Keratinocyte (primary cell): ENCODE results near the gene UGT1A8. TPM values are rescaled to one million over a fixed set of nuclear protein-coding genes. Genes with fewer than 3 reads are reported as not detected.
"Not testable (repeated sequence)": the region's sequence is repeated elsewhere in the genome, so short reads cannot be mapped to it uniquely, and the experiment has no call there.

Source experiments
- DNase-seq: peaks from one replicate; pipeline ENCODE4 v3.0.0-alpha.2; 2011; ENCODE audit warnings: low read depth, missing footprints, low spot score
- FAIRE-seq: peaks from 2 replicates; lab custom pipeline; 2011; peaks lifted over from hg19 to GRCh38; lab: Jason Lieb, UNC
- H2AFZ ChIP-seq: 2 replicates; pipeline ENCODE4 v1.6.0; 2012; ENCODE audit warnings: low read length, control low read depth, inconsistent platforms; ENCODE audit not compliant: control insufficient read depth
- H3K27ac ChIP-seq: 2 replicates; pipeline ENCODE4 v1.5.1; 2011; ENCODE audit warnings: low read length; ENCODE audit not compliant: control insufficient read depth, insufficient read depth
- H3K27me3 ChIP-seq: 3 replicates; pipeline ENCODE4 v1.6.0; 2011; ENCODE audit warnings: low read length; ENCODE audit not compliant: control insufficient read depth, insufficient read depth; ENCODE audit errors: extremely low read depth
- H3K36me3 ChIP-seq, 2 experiments: 2 replicates in 1 of 2; 3 replicates in 1 of 2; pipeline ENCODE4 v1.5.1; 2011; ENCODE audit warnings: low read length in 2 of 2, mild to moderate bottlenecking in 1 of 2; ENCODE audit not compliant: control insufficient read depth in 2 of 2, insufficient read depth in 2 of 2; ENCODE audit errors: extremely low read depth in 1 of 2
- H3K4me1 ChIP-seq: 3 replicates; pipeline ENCODE4 v1.5.1; 2011; ENCODE audit warnings: low read length; ENCODE audit not compliant: control insufficient read depth, insufficient read depth; ENCODE audit errors: extremely low read depth
- H3K4me2 ChIP-seq: 3 replicates; pipeline ENCODE4 v1.6.0; 2011; ENCODE audit warnings: low read depth, low read length; ENCODE audit not compliant: control insufficient read depth, insufficient read depth; ENCODE audit errors: extremely low read depth
- H3K4me3 ChIP-seq, 3 experiments: fragments of 200-600 bp in 1 of 3; sonication (generic) in 1 of 3; 2 replicates in 2 of 3; 3 replicates in 1 of 3; pipeline ENCODE4 v1.5.1; 2011 to 2016; ENCODE audit warnings: low read length in 3 of 3, mild to moderate bottlenecking in 3 of 3, control low read depth in 2 of 3, inconsistent platforms in 1 of 3, low read depth in 1 of 3, mixed read lengths in 1 of 3, mixed run types in 1 of 3, moderate library complexity in 1 of 3; ENCODE audit not compliant: control insufficient read depth in 2 of 3, insufficient read depth in 2 of 3; ENCODE audit errors: extremely low read depth in 1 of 3
- H3K79me2 ChIP-seq: 2 replicates; pipeline ENCODE4 v1.6.0; 2012; ENCODE audit warnings: low read length; ENCODE audit not compliant: control insufficient read depth, insufficient read depth
- H3K9ac ChIP-seq: 3 replicates; pipeline ENCODE4 v1.6.0; 2011; ENCODE audit warnings: low read length; ENCODE audit not compliant: control insufficient read depth, insufficient read depth; ENCODE audit errors: extremely low read depth
- H3K9me1 ChIP-seq: 3 replicates; pipeline ENCODE4 v1.6.0; 2011; ENCODE audit warnings: low read length; ENCODE audit not compliant: control insufficient read depth, insufficient read depth; ENCODE audit errors: extremely low read depth
- H3K9me3 ChIP-seq: 2 replicates; pipeline ENCODE4 v1.5.1; 2012; ENCODE audit warnings: low read depth, low read length; ENCODE audit not compliant: control insufficient read depth
- H4K20me1 ChIP-seq: 3 replicates; pipeline ENCODE4 v1.6.0; 2011; ENCODE audit warnings: low read length; ENCODE audit not compliant: control insufficient read depth, insufficient read depth; ENCODE audit errors: extremely low read depth
- CTCF ChIP-seq, 3 experiments: IDR thresholded peaks in 1 of 3; conservative IDR thresholded peaks in 1 of 3; optimal IDR thresholded peaks in 1 of 3; 2 replicates in 2 of 3; 3 replicates in 1 of 3; pipeline versions ENCODE3 to v1.5.1; 2011; ENCODE audit warnings: low read length in 3 of 3, mild to moderate bottlenecking in 3 of 3, moderate library complexity in 2 of 3, control low read depth in 1 of 3, inconsistent platforms in 1 of 3; ENCODE audit not compliant: insufficient read depth in 2 of 3; ENCODE audit errors: extremely low read depth in 1 of 3
- EZH2 ChIP-seq: IDR thresholded peaks from one replicate; pipeline ENCODE4 v1.6.1; 2012; ENCODE audit warnings: inconsistent platforms, mild to moderate bottlenecking, low read length, moderate library complexity
- dilution Hi-C: fragments of 300-500 bp; cut with MboI; formaldehyde crosslinking; loops from one replicate; pipeline ENCODE4 v1.7.0; 2020; ENCODE audit warnings: low sequenced_read_pairs; ENCODE audit not compliant: extremely low pct_ligation_motif_present
- polyA minus RNA-seq, 3 experiments: library from RNA; depleted of rRNA, polyadenylated mRNA; stranded (reverse); fragments of >200 nt; gene quantifications; 1 replicate in 1 of 3; 2 replicates in 1 of 3; 3 replicates in 1 of 3; pipeline ENCODE4 v1.2.3, GENCODE V29; 2011
- polyA plus RNA-seq, 5 experiments: library from polyadenylated mRNA; depleted of rRNA in 3 of 5; stranded (reverse) in 3 of 5; stranded (forward) in 1 of 5; unstranded in 1 of 5; fragments of >200 nt; gene quantifications; 1 replicate in 1 of 5; 2 replicates in 3 of 5; 3 replicates in 1 of 5; pipeline versions ENCODE4 v1.2.1 to v1.2.3, GENCODE V29; 2011 to 2012; ENCODE audit warnings: missing spikeins in 2 of 5, low read depth in 1 of 5, low replicate concordance in 1 of 5

The UGT1A8 gene
- polyA plus RNA-seq, result 0.41 to 0.64 TPM (median 0.63 TPM) in 3 replicates
- polyA plus RNA-seq (2011; ENCODE audit: low read depth), result not detected
- 0.45 and 1.3 TPM in 2 replicates for polyA plus RNA-seq (2011; cell fraction: cytosol; rRNA removed)
- 0.16 and 0.19 TPM in 2 replicates for polyA plus RNA-seq (2011; cell fraction: nucleus; rRNA removed)
- polyA plus RNA-seq (2012; ENCODE audit: low replicate concordance), result 0.29 and 0.51 TPM in 2 replicates
- polyA minus RNA-seq, result 0.26 TPM in 1 of 3 replicates, not detected in the others
- not detected for polyA minus RNA-seq (2011; cell fraction: cytosol; rRNA and poly(A)+ RNA removed)
- polyA minus RNA-seq (2011; cell fraction: nucleus; rRNA and poly(A)+ RNA removed), result 0.31 TPM in 1 of 2 replicates, not detected in the other

- H3K9me3 ChIP-seq, H4K20me1 ChIP-seq, DNase-seq, H3K4me3 ChIP-seq, dilution Hi-C loops, H3K79me2 ChIP-seq, H3K36me3 ChIP-seq, H3K27me3 ChIP-seq, H3K4me2 ChIP-seq, H3K9ac ChIP-seq, H3K27ac ChIP-seq, H3K4me1 ChIP-seq, H2AFZ ChIP-seq, H3K9me1 ChIP-seq: not testable (repeated sequence)
- FAIRE-seq, result peak; percentile 84
Measured at GRCh38 chr2:233617476-233617875, at the start of gene UGT1A8. UGT1A8 (plus strand) TSS chr2:233617633; CDS start chr2:233617708, 75 bp downstream.

GRCh38 chr2:233571001-233571400 is 46.4 kb upstream of the UGT1A8 start:
- H3K4me1 ChIP-seq, result no peaks in the 10 kb centered on the region
- H4K20me1 ChIP-seq, result no peaks in the 10 kb centered on the region
- no peaks in the 10 kb centered on the region for H3K36me3 ChIP-seq
- H3K9me3 ChIP-seq, result no peaks in the 10 kb centered on the region
- TF ChIP-seq CTCF (optimal IDR thresholded peaks at IDR 0.05 in 1 of 3, IDR thresholded peaks at IDR 0.05 in 1 of 3, conservative IDR thresholded peaks at IDR 0.05 in 1 of 3; ENCODE audit: extremely low read depth in 1 of 3, insufficient read depth in 2 of 3, low read length in 3 of 3) (no peak), EZH2 (no peak)
- peaks cover 4% of the 10 kb centered on the region for H3K79me2 ChIP-seq
- no peak overlapping the region for H3K4me3 ChIP-seq
- FAIRE-seq (no peak), DNase-seq (no peak)
- H3K9me1 ChIP-seq, result no peaks in the 10 kb centered on the region
- H3K27ac ChIP-seq, result no peak overlapping the region
- H3K4me2 ChIP-seq, result no peak overlapping the region
- no peaks in the 10 kb centered on the region for H3K27me3 ChIP-seq
- dilution Hi-C loops, result no loop called here
- H2AFZ ChIP-seq, result no peak overlapping the region
- no peak overlapping the region for H3K9ac ChIP-seq

GRCh38 chr2:233571462-233571861 is 46.0 kb upstream of the UGT1A8 start:
- peak; percentile 5 for FAIRE-seq

More at GRCh38 chr2:233571462-233571861, 46.0 kb upstream of the UGT1A8 start:
- Histone ChIP-seq H3K4me2 (no peak overlapping the region), H4K20me1 (no peaks in the 10 kb centered on the region), H3K4me1 (no peaks in the 10 kb centered on the region), H3K9ac (no peak overlapping the region), H3K27ac (no peak overlapping the region), H3K36me3 (no peaks in the 10 kb centered on the region), H2AFZ (no peak overlapping the region), H3K9me1 (no peaks in the 10 kb centered on the region), H3K9me3 (no peaks in the 10 kb centered on the region), H3K4me3 (no peak overlapping the region), H3K79me2 (no peaks in the 10 kb centered on the region), H3K27me3 (no peaks in the 10 kb centered on the region)
- dilution Hi-C loops, result no loop called here
- no peak for DNase-seq
- TF ChIP-seq CTCF (optimal IDR thresholded peaks at IDR 0.05 in 1 of 3, IDR thresholded peaks at IDR 0.05 in 1 of 3, conservative IDR thresholded peaks at IDR 0.05 in 1 of 3; ENCODE audit: extremely low read depth in 1 of 3, insufficient read depth in 2 of 3, low read length in 3 of 3), result no peak
